ENCODE data around the gene MAS1L. TPM values are rescaled to one million over a fixed set of nuclear protein-coding genes. Genes with fewer than 3 reads are reported as not detected.

Gene MAS1L
- total RNA-seq, 3 donors from 2014 or later: 1.0 TPM; not detected in 2

DNA sequence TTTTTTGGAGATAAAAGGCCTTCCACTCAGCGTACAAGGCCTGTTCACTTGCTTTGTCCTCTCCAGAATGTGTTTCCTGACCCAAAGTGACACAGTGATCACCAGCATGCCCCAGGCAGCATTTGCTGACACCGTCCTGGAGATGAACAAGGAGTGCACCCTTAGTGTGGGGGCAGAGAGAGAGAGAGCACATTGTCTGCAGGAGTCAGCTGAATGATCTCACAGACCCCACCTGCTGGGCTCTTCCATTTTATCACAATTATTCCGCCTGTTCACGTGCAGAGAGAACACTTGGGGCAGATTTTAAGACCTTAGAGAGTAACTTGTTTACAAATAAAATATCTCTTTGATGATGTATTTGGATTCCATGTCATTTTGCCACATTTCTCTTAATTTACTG lies 22.4 kb upstream of the MAS1L start:
- DNase-seq: no peak
- no peak for ATAC-seq
- Histone ChIP-seq H3K4me1 (ENCODE audit: low read depth) (no peaks in the 10 kb centered on the region), H3K4me3 (no peak overlapping the region), H3K9me3 (no peaks in the 10 kb centered on the region), H3K36me3 (ENCODE audit: low read depth) (no peaks in the 10 kb centered on the region)
- TF ChIP-seq CTCF (IDR thresholded peaks at IDR 0.05): no peak
- intact Hi-C loops (cut with DNase I, micrococcal nuclease): no loop called here

DNA sequence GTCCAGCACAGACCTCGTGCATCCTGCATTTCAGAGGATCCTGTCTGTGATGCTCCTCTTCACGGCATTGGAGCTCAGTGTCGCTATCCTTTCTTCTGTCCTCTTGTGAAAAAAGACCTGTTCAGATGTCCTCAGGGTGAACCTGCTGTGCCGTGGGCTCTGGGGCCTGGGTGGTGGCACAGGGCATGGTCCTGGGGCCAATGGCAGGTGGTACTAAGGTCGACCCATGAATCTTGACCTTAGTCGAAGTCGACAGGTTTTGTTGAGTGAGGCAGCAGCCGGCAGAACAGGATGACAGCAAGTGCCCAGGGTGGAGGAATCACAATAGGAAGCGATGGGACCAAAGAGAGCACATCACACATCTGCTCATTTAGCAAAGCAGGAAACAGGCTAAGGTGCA lies 22.0 kb upstream of the MAS1L start:
- ATAC-seq (no peak), DNase-seq (no peak)
- H3K36me3 ChIP-seq (ENCODE audit: low read depth): no peaks in the 10 kb centered on the region
- no peaks in the 10 kb centered on the region for H3K9me3 ChIP-seq
- no peak for TF ChIP-seq CTCF (IDR thresholded peaks at IDR 0.05)
- intact Hi-C loops (cut with DNase I, micrococcal nuclease): no loop called here
- no peaks in the 10 kb centered on the region for H3K4me1 ChIP-seq (ENCODE audit: low read depth)
- H3K4me3 ChIP-seq: no peak overlapping the region

DNA sequence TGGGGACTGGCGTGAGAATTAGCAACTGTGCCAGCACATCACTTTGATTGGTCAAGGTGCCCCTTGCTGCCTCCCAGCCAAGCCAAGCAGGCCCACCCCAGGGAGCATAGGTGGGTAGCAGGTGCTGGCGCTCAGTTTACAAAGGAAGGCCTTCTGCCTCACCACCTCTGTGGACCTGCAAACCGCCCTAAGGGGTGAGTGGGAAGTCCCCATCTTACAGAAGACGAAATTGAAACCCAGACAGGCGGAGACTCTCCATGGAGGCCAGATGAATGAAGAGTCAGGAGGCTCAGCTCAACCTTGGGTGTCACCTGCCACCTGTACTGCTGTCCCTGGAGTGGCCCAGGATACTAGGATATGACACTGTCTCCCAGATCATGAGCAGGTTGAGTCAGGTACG lies 21.5 kb upstream of the MAS1L start:
- intact Hi-C loops (cut with DNase I, micrococcal nuclease): no loop called here

GRCh38 chr6:29507319-29507718 lies 19.6 kb upstream of the MAS1L start:
- Histone ChIP-seq H3K36me3 (ENCODE audit: low read depth) (no peaks in the 10 kb centered on the region), H3K4me1 (ENCODE audit: low read depth) (no peaks in the 10 kb centered on the region), H3K4me3 (no peak overlapping the region), H3K9me3 (no peaks in the 10 kb centered on the region)
- ATAC-seq (no peak), DNase-seq (no peak)
- no peak for TF ChIP-seq CTCF (IDR thresholded peaks at IDR 0.05)
- intact Hi-C loops (cut with DNase I, micrococcal nuclease): no loop called here

More for the DNA sequence above, 21.5 kb upstream of the MAS1L start:
- Histone ChIP-seq H3K4me3 (no peak overlapping the region), H3K36me3 (ENCODE audit: low read depth) (no peaks in the 10 kb centered on the region), H3K9me3 (no peaks in the 10 kb centered on the region), H3K4me1 (ENCODE audit: low read depth) (no peaks in the 10 kb centered on the region)
- ATAC-seq: no peak
- DNase-seq: no peak
- TF ChIP-seq CTCF (IDR thresholded peaks at IDR 0.05): no peak

DNA sequence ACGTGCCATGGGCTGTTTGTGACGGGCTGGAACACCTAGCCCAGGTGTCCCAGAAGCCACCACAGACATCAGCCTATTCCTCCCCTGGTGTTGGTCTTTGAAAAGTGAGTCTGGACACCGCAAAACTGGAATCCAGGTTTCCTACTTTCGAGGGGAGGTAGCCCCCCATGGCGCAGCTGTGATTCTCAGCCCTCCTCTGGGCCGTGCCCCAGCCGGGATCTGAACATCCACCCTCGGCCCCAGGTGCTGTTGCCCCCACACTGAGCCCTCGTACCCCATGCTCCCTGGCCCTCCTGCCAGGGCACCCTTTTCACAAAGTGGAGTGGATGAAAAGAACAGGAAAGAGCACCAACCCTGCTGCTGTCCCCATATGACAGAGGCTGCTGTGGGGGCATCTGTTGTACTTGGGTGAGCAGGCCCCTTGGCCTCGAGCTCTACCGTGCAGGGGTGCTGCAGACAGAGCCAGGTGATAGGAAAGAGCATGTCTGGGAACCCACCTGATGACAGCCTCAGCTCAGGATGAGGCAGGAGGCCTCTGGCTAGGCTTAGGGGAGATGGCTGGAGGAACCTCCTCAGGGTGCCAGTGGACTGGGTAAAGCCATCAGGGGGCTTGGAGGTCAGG lies 18.8 kb upstream of the MAS1L start:
- H3K9me3 ChIP-seq: no peaks in the 10 kb centered on the region
- ATAC-seq: no peak
- no peak for DNase-seq
- no peak for TF ChIP-seq CTCF (IDR thresholded peaks at IDR 0.05)
- no peaks in the 10 kb centered on the region for H3K4me1 ChIP-seq (ENCODE audit: low read depth)
- intact Hi-C loops (cut with DNase I, micrococcal nuclease): no loop called here
- H3K4me3 ChIP-seq: no peak overlapping the region
- H3K36me3 ChIP-seq (ENCODE audit: low read depth): no peaks in the 10 kb centered on the region

DNA sequence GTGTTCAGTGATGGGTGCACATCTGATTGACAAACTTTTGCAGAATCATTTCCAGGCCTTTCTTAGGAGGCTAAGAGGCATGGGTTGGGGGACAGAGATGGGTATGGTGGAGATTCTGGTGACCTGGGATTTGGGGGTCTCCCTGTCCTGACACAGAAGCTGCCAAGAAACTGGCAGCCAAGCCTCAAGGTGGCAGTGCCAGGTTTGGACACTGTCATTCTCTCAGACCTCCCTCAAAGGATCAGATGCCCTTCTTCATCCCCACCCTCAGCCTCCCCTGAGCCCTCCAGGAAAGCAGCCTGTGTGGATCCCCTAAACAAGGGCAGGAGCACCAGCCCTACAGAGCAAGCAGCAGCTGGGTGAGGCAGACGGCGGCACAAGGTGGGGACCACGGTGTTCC lies 18.1 kb upstream of the MAS1L start:
- Histone ChIP-seq H3K4me1 (ENCODE audit: low read depth) (no peaks in the 10 kb centered on the region), H3K9me3 (no peaks in the 10 kb centered on the region), H3K36me3 (ENCODE audit: low read depth) (no peaks in the 10 kb centered on the region), H3K4me3 (no peak overlapping the region)
- DNase-seq (no peak), ATAC-seq (no peak)
- intact Hi-C loops (cut with DNase I, micrococcal nuclease): no loop called here
- no peak for TF ChIP-seq CTCF (IDR thresholded peaks at IDR 0.05)

All from mucosa of descending colon (tissue), 3 donors.